A673 (cell line): ENCODE measurements around the gene SERP2.

Experiments
- CTCF ChIP-seq: fragments of 300-800, 200-600 bp; sonication (generic); conservative IDR thresholded peaks from 2 replicates; pipeline ENCODE4 v1.5.1; 2017; ENCODE audit warnings: low read depth, mild to moderate bottlenecking, antibody characterized with exemption, low read length, moderate library complexity, mixed read lengths
- EZH2 ChIP-seq: fragments of 200-600 bp; sonication (generic); IDR thresholded peaks from 2 replicates; pipeline ENCODE4 v1.6.1; 2017; ENCODE audit warnings: borderline replicate concordance, low read depth, mild to moderate bottlenecking, mixed read lengths, antibody characterized with exemption, low read length; ENCODE audit not compliant: poor library complexity, severe bottlenecking

- TF ChIP-seq CTCF (no peak), EZH2 (no peak)
Measured at GRCh38 chr13:44415815-44416214, 42.2 kb downstream of the SERP2 start.
